HepG2 (cell line): Measurements from ENCODE around the gene TGIF1.

Experiments used
- CAMTA2 ChIP-seq: sonication (generic); formaldehyde crosslinking; IDR thresholded peaks from 2 replicates; pipeline ENCODE4 v1.4.0; 2020; ENCODE audit warnings: mild to moderate bottlenecking, missing genetic modification reagents, borderline replicate concordance
- HNRNPLL ChIP-seq: fragments of 200-400 bp; formaldehyde crosslinking; IDR thresholded peaks from 2 replicates; pipeline ENCODE4 v1.6.1; 2017; ENCODE audit warnings: mild to moderate bottlenecking, low read depth, low read length; ENCODE audit not compliant: poor library complexity, severe bottlenecking
- JUNB ChIP-seq: sonication (generic); formaldehyde crosslinking; IDR thresholded peaks from 2 replicates; pipeline ENCODE4 v1.8.0; 2022; ENCODE audit warnings: missing genetic modification reagents, mild to moderate bottlenecking, borderline replicate concordance
- KLF6 ChIP-seq: IDR thresholded peaks from 2 replicates; pipeline ENCODE4 v1.8.0; 2016; ENCODE audit warnings: missing biosample characterization, missing genetic modification reagents
- PHB2 ChIP-seq: fragments of 450-650 bp; IDR thresholded peaks from 2 replicates; pipeline ENCODE4 v1.6.1; 2018; ENCODE audit not compliant: partially characterized antibody
- POLR2AphosphoS5 ChIP-seq: IDR thresholded peaks from 2 replicates; pipeline ENCODE4 v1.6.1; 2012; ENCODE audit warnings: low read depth, low read length
- TCF7L2 ChIP-seq: IDR thresholded peaks from 2 replicates; pipeline ENCODE4 v1.6.1; 2011; ENCODE audit warnings: mild to moderate bottlenecking, low read depth, low read length, moderate library complexity
- ZNF367 ChIP-seq: sonication (generic); formaldehyde crosslinking; IDR thresholded peaks from 2 replicates; pipeline ENCODE4 v1.4.0; 2020; ENCODE audit warnings: missing genetic modification reagents, borderline replicate concordance
- ZNF737 ChIP-seq: sonication (generic); formaldehyde crosslinking; IDR thresholded peaks from 2 replicates; pipeline ENCODE4 v1.5.0; 2020; ENCODE audit warnings: missing genetic modification reagents, mild to moderate bottlenecking, borderline replicate concordance
- ZNF775 ChIP-seq: sonication (generic); formaldehyde crosslinking; IDR thresholded peaks from 2 replicates; pipeline ENCODE4 v1.4.0; 2020; ENCODE audit warnings: missing genetic modification reagents, mild to moderate bottlenecking, moderate library complexity, borderline replicate concordance
- TF ChIP-seq, protein P1 (sequence below): sonication (generic); formaldehyde crosslinking; IDR thresholded peaks from 2 replicates; pipeline ENCODE4 v1.5.0; 2020; ENCODE audit warnings: mild to moderate bottlenecking, missing genetic modification reagents, moderate library complexity
- TF ChIP-seq, protein P2 (sequence below): IDR thresholded peaks from 2 replicates; pipeline ENCODE4 v1.6.1; 2016; ENCODE audit warnings: mild to moderate bottlenecking

- TF ChIP-seq POLR2AphosphoS5 (no peak), JUNB (CRISPR knock-in tag) (no peak), CAMTA2 (CRISPR knock-in tag) (no peak), ZNF737 (CRISPR knock-in tag) (no peak), HNRNPLL (no peak), KLF6 (CRISPR knock-in tag) (no peak), ZNF775 (CRISPR knock-in tag) (no peak), PHB2 (no peak), TCF7L2 (no peak), ZNF367 (no peak)
- TF ChIP-seq, protein P1, sequence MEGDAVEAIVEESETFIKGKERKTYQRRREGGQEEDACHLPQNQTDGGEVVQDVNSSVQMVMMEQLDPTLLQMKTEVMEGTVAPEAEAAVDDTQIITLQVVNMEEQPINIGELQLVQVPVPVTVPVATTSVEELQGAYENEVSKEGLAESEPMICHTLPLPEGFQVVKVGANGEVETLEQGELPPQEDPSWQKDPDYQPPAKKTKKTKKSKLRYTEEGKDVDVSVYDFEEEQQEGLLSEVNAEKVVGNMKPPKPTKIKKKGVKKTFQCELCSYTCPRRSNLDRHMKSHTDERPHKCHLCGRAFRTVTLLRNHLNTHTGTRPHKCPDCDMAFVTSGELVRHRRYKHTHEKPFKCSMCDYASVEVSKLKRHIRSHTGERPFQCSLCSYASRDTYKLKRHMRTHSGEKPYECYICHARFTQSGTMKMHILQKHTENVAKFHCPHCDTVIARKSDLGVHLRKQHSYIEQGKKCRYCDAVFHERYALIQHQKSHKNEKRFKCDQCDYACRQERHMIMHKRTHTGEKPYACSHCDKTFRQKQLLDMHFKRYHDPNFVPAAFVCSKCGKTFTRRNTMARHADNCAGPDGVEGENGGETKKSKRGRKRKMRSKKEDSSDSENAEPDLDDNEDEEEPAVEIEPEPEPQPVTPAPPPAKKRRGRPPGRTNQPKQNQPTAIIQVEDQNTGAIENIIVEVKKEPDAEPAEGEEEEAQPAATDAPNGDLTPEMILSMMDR (CRISPR knock-in tag) = no peak
- TF ChIP-seq, protein P2, sequence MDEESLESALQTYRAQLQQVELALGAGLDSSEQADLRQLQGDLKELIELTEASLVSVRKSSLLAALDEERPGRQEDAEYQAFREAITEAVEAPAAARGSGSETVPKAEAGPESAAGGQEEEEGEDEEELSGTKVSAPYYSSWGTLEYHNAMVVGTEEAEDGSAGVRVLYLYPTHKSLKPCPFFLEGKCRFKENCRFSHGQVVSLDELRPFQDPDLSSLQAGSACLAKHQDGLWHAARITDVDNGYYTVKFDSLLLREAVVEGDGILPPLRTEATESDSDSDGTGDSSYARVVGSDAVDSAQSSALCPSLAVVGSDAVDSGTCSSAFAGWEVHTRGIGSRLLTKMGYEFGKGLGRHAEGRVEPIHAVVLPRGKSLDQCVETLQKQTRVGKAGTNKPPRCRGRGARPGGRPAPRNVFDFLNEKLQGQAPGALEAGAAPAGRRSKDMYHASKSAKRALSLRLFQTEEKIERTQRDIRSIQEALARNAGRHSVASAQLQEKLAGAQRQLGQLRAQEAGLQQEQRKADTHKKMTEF (CRISPR knock-in tag) = no peak
Measured at GRCh38 chr18:3458378-3458777, 8.4 kb downstream of the TGIF1 start.
